Measurements from ENCODE around the gene MAGEC2.

GRCh38 chrX:142184756-142185602, 20.1 kb downstream of the MAGEC2 start:
- TF ChIP-seq CTCF (IDR thresholded peaks at IDR 0.05) (no peak), EP300 (IDR thresholded peaks at IDR 0.05) (no peak), POLR2A (IDR thresholded peaks at IDR 0.05) (no peak)
